PC-3 (cell line): ENCODE measurements around the gene DOCK8. TPM values are rescaled to one million over a fixed set of nuclear protein-coding genes. Genes with fewer than 3 reads are reported as not detected.

Experiments
- ATAC-seq: fragments of 200-7000 bp; cut with Tn5 transposase; 2 replicates; pipeline ENCODE4 v1.9.1; 2020; ENCODE audit warnings: mild to moderate bottlenecking, moderate library complexity
- BruUV-seq: library from RNA; stranded (reverse); fragments of 400-500 nt; replicated peaks from 2 replicates; lab custom pipeline; 2021; lab: Mats Ljungman, UMichigan
- CTCF ChIA-PET: fragments of 300-600 bp; sonication (Branson Sonifier 250); formaldehyde crosslinking; loops from one replicate; lab custom pipeline; 2022; ENCODE audit warnings: antibody characterized with exemption; lab: Charles Lee
- POLR2A ChIA-PET: fragments of 300-600 bp; sonication (Branson Sonifier 250); formaldehyde crosslinking; loops from one replicate; lab custom pipeline; 2022; ENCODE audit warnings: antibody characterized with exemption; ENCODE audit not compliant: unreplicated experiment; lab: Charles Lee
- DNase-seq: peaks from one replicate; pipeline ENCODE4 v3.0.0-alpha.2; 2015
- H2AFZ ChIP-seq: fragments of 300-600 bp; sonication (generic); 2 replicates; pipeline ENCODE4 v1.6.0; 2016; ENCODE audit warnings: antibody characterized with exemption, low read length
- H3F3A ChIP-seq: fragments of 300-600 bp; sonication (generic); one replicate; pipeline ENCODE4 v1.6.0; 2017; ENCODE audit warnings: antibody characterized with exemption, low read length, control low read depth, mild to moderate bottlenecking; ENCODE audit not compliant: unreplicated experiment
- H3K27ac ChIP-seq: fragments of 300-600 bp; sonication (generic); 2 replicates; pipeline ENCODE4 v1.5.1; 2016; ENCODE audit warnings: mild to moderate bottlenecking, low read length
- H3K27me3 ChIP-seq: fragments of 300-600 bp; sonication (generic); 2 replicates; pipeline ENCODE4 v1.6.1; 2016; ENCODE audit warnings: low read length, mixed read lengths
- H3K36me3 ChIP-seq: fragments of 300-600 bp; sonication (generic); 2 replicates; pipeline ENCODE4 v1.6.1; 2016; ENCODE audit warnings: low read depth, mixed run types, low read length, mixed read lengths
- H3K4me1 ChIP-seq: fragments of 300-600 bp; sonication (generic); 2 replicates; pipeline ENCODE4 v1.5.1; 2016; ENCODE audit warnings: low read length; ENCODE audit not compliant: insufficient read depth
- H3K4me2 ChIP-seq: fragments of 300-600 bp; sonication (generic); 2 replicates; pipeline ENCODE4 v1.6.0; 2016; ENCODE audit warnings: low read length
- H3K4me3 ChIP-seq: fragments of 300-600 bp; sonication (generic); 2 replicates; pipeline ENCODE4 v1.5.1; 2016; ENCODE audit warnings: mild to moderate bottlenecking, low read length, mixed read lengths
- H3K79me2 ChIP-seq: fragments of 300-600 bp; sonication (generic); 2 replicates; pipeline ENCODE4 v1.6.1; 2017; ENCODE audit warnings: low read length, mixed read lengths
- H3K9ac ChIP-seq: fragments of 300-600 bp; sonication (generic); 2 replicates; pipeline ENCODE4 v1.6.0; 2016; ENCODE audit warnings: mild to moderate bottlenecking, low read length
- H3K9me2 ChIP-seq: fragments of 300-600 bp; sonication (generic); replicated peaks from 2 replicates; pipeline ENCODE4 v1.6.1; 2016; ENCODE audit warnings: mixed run types, low read length, mixed read lengths
- H3K9me3 ChIP-seq: fragments of 300-600 bp; sonication (generic); 2 replicates; pipeline ENCODE4 v1.6.1; 2016; ENCODE audit warnings: low read length, mixed read lengths
- H4K20me1 ChIP-seq: fragments of 300-600 bp; sonication (generic); 2 replicates; pipeline ENCODE4 v1.6.1; 2016; ENCODE audit warnings: low read length, mixed read lengths
- CTCF ChIP-seq: fragments of 300-600 bp; sonication (generic); conservative IDR thresholded peaks from 2 replicates; pipeline ENCODE4 v1.5.1; 2017; ENCODE audit warnings: antibody characterized with exemption, low read depth, mild to moderate bottlenecking, low read length
- EZH2 ChIP-seq: fragments of 300-600 bp; sonication (generic); IDR thresholded peaks from one replicate; pipeline ENCODE4 v1.6.1; 2017; ENCODE audit warnings: antibody characterized with exemption, mild to moderate bottlenecking, low read length; ENCODE audit not compliant: unreplicated experiment
- EZH2phosphoT487 ChIP-seq: fragments of 300-600 bp; sonication (generic); IDR thresholded peaks from 2 replicates; pipeline ENCODE4 v1.6.1; 2018; ENCODE audit warnings: mild to moderate bottlenecking, antibody characterized with exemption, low read length, borderline replicate concordance
- intact Hi-C: fragments of 100-400 bp; cut with micrococcal nuclease; formaldehyde crosslinking; loops from 2 replicates; pipeline ENCODE4 v1.9.0; 2023
- total RNA-seq: library from RNA; depleted of rRNA; stranded (reverse); fragments of >200 nt; gene quantifications from 2 replicates; pipeline ENCODE4 v1.2.3, GENCODE V29; 2014

DOCK8 gene
- total RNA-seq, 1 experiment from 2014 or later, result 1.9 TPM

- ATAC-seq (no peak), DNase-seq (no peak)
- H3K9me3 ChIP-seq, result no peaks in the 10 kb centered on the region
- H2AFZ ChIP-seq, result no peak overlapping the region
- ChIA-PET POLR2A (no interaction called here), CTCF (no interaction called here)
- no peaks in the 10 kb centered on the region for H3K27me3 ChIP-seq
- no peaks in the 10 kb centered on the region for H4K20me1 ChIP-seq
- no peak overlapping the region for H3K9ac ChIP-seq
- H3K9me2 ChIP-seq, result no peaks in the 10 kb centered on the region
- H3F3A ChIP-seq, result no peaks in the 10 kb centered on the region
- no peak overlapping the region for H3K27ac ChIP-seq
- intact Hi-C loops, result no loop called here
- no peaks in the 10 kb centered on the region for H3K4me1 ChIP-seq
- no TSS peak for BruUV-seq
- no peak overlapping the region for H3K4me2 ChIP-seq
- no peaks in the 10 kb centered on the region for H3K36me3 ChIP-seq
- no peak overlapping the region for H3K4me3 ChIP-seq
- TF ChIP-seq EZH2 (no peak), EZH2phosphoT487 (no peak), CTCF (no peak)
- no peaks in the 10 kb centered on the region for H3K79me2 ChIP-seq
Measured at GRCh38 chr9:277601-278295, 63.1 kb downstream of the DOCK8 start.

- no TSS peak for BruUV-seq
- H3K9me2 ChIP-seq, result no peaks in the 10 kb centered on the region
- peak; percentile 63 for ATAC-seq
- H2AFZ ChIP-seq, result no peak overlapping the region
- H3K27me3 ChIP-seq, result no peaks in the 10 kb centered on the region
- TF ChIP-seq CTCF, result no peak
- no peak for TF ChIP-seq EZH2phosphoT487
- TF ChIP-seq EZH2, result no peak
- no peak overlapping the region for H3K9ac ChIP-seq
- H3K27ac ChIP-seq, result no peak overlapping the region
- no peaks in the 10 kb centered on the region for H3K79me2 ChIP-seq
- H3K36me3 ChIP-seq, result no peaks in the 10 kb centered on the region
- H3K4me1 ChIP-seq, result no peaks in the 10 kb centered on the region
- H4K20me1 ChIP-seq, result no peaks in the 10 kb centered on the region
- no peak overlapping the region for H3K4me3 ChIP-seq
- no peak for DNase-seq
- intact Hi-C loops, result no loop called here
- no peaks in the 10 kb centered on the region for H3K9me3 ChIP-seq
- ChIA-PET POLR2A (no interaction called here), CTCF (no interaction called here)
- H3F3A ChIP-seq, result no peaks in the 10 kb centered on the region
- H3K4me2 ChIP-seq, result no peak overlapping the region
Measured at GRCh38 chr9:278651-279050, 64.0 kb downstream of the DOCK8 start.

- ATAC-seq, result no peak
Measured at GRCh38 chr9:279674-280073, 65.0 kb downstream of the DOCK8 start.

More at GRCh38 chr9:279674-280073, 65.0 kb downstream of the DOCK8 start:
- Histone ChIP-seq H3K27me3 (no peaks in the 10 kb centered on the region), H3K4me3 (no peak overlapping the region), H2AFZ (no peak overlapping the region), H3F3A (no peaks in the 10 kb centered on the region), H3K9ac (no peak overlapping the region), H3K9me2 (no peaks in the 10 kb centered on the region), H3K9me3 (no peaks in the 10 kb centered on the region), H3K4me2 (no peak overlapping the region), H4K20me1 (no peaks in the 10 kb centered on the region), H3K4me1 (no peaks in the 10 kb centered on the region), H3K27ac (no peak overlapping the region), H3K36me3 (no peaks in the 10 kb centered on the region), H3K79me2 (no peaks in the 10 kb centered on the region)
- ChIA-PET CTCF (no interaction called here), POLR2A (no interaction called here)
- TF ChIP-seq EZH2phosphoT487 (no peak), CTCF (no peak), EZH2 (no peak)
- DNase-seq, result no peak
- BruUV-seq, result no TSS peak
- intact Hi-C loops, result no loop called here
